ENCODE measurements around the gene DNAH5.

The DNAH5 gene

DNA sequence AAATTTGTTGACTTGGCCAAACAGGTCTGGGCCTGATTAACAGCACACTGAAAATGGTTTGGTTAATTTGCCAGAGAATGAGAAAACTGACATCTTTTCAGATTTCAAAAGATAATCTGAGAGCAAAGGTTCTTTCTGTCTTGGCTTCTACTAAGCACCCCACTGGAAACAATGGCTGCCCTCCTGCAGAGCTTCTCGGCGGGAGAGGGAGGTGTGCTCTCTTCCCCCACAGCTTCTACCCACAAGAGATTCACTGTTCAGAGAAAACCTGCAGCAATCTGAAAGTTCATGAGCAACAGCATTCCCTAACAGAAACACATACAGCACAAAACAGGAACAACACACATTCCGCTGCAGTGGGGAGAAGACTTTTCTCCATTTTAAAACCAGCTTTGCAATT lies 3.0 kb downstream of the DNAH5 start:
- no peak for DNase-seq

DNA sequence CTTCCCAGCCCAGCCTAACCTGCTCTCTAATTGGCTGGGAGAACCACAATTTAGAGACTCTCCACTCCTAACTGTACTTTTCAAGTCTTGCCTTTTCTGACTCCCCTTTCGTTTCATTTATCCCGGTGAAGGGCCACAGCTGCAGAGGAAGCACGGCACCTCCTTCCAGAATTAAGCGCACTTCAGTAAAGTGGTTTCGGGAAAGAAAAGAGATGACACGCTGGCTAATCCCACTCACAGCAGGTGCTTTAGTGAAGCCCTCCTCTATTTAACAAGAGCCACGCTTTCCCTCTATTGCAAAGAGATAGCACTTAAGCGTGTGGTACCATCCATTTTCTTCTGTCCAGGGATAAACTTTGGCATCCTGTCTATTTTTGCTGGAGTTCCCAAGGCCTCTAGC lies 4.8 kb downstream of the DNAH5 start:
- no peak for DNase-seq

DNA sequence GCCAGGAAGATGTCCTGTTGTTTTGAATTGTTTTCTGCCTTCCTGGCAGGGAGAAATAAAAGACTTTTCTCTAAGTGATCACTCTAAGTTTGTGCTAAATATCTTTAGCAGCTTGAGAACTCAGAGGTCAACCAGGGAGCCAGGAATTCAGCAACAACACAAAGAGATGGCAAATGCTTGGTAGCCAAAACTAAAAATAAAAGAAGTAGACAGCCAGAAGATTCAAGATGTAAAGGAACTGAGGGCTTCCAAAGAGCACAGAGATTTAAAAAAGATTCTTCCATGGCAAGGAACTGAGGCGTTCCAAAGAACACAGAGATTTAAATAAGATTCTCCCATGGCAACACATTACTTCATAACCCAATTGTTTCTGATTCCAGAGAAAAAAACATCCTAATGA lies 9.6 kb downstream of the DNAH5 start:
- DNase-seq: no peak

DNA sequence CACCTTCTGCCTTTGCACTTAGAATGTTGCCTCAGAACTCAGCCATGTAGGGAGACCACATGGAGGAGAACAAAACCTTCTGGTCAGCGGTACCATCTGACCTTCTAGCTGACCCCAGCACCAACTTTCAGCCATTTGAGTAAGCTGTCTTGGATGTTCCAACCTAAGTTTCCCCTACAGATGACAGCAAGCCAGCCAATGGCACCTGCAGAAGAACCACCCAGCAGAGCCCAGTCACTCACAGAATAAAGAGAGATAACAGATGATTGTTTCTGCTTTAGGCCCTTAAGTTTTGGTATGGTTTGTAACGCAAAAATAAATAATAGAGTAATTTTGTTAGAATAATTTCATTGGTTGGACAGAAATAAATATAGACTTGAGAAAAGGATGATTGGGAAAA lies 10.4 kb downstream of the DNAH5 start:
- DNase-seq: no peak

DNA sequence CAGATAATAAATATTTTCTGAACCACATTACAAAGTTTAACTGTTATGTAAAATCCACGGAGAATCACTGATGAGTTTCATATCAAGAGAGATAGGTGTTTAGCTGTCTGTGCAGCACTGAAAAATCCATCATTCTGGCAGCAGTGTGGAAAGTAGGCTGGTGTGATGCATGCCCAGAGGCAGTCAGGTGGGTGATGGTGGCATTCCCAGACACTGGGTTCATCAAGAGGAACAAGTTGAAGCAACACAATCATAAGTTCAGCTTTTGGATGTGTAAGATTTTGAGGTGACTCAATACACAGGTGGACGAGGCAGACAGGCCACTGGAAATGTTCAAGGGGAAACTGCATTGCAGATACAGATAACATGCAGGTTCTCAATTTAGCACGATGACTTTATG lies 11.9 kb downstream of the DNAH5 start:
- DNase-seq: no peak

DNA sequence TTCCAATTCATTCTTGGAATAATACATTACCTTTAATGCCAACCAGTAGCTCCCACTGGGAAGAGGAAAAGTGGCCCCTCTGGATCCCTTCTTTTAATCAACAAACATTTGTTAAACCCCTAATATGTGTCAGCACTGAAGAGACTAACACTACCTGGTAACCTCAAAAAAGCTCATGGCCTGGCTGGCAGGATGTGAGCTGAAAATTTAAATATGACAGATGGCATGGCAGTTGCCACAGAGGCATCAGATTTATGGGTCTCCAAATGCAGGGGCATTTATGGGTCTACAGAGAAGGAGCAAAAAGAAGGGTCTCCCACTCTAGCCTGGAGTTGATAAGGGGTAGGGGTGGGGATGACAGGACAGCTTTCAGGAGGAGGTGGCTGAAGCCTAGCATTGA lies 12.5 kb downstream of the DNAH5 start:
- DNase-seq: peak; percentile 34

DNA sequence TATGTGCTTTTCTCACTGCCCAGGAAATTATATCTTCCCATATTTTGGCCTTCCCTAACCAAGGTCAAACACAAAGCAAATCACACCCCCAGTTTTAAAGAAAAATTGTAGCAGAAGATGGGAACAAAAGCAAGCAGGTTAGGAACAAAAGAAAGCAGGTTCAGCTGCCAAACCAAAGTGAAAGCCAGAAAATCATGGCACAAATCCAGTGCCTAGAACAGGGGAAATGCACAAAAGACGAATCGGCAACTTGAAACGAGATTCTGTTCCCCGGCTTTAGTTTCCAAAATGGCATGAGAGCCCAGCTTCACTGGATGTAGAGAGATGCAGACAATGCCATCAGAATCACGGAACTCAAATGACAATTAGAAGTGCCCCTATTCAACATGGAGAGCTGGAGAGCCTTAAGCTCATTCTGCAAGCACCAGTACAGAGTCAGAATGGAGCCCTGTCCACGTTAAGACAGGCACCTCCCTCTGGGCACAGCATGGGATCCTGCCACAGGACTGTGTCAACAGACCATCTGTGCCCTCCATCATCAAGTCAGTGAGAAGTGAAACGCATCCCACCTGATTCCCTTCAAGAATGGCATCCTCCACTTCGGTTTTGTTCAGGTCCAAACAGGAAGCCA lies 13.8 kb downstream of the DNAH5 start:
- peak; percentile 38 for DNase-seq

DNA sequence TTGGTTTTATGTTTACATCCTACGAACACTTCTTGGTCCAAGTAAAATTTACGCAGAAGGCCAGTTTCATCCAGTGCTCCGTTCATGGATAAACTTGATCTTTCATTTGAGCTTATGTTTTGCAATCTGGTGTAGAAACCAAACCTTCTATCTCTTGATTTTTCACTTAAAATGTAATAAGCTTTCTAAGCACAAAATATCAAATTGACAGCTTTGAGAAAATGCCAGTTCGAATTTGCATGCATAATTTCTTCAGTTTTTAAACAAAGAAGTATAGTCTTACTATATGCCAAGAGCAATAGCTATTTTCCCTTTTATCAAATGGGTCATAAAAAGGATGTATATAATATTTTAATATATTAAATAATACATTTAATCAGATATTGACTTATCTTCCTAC lies 17.8 kb downstream of the DNAH5 start:
- no peak for DNase-seq

DNA sequence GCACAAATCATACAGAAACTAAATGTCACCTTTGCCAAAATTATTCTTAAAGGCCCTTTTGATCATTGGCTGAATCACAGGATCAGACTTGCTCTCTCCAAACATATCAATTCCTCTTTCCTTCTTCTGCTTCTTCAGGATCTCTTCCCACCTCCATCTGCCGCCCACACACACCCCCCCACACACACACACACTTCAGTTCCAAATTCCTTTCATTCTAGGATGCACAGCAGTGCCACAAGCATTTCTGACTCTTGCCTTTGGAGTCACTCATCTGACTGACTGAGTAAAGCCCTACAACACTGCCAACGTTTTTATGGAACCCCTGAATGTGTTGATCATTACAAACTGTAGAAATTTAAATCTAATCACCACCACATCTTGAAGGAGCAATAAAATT lies 22.9 kb downstream of the DNAH5 start:
- no peak for DNase-seq

DNA sequence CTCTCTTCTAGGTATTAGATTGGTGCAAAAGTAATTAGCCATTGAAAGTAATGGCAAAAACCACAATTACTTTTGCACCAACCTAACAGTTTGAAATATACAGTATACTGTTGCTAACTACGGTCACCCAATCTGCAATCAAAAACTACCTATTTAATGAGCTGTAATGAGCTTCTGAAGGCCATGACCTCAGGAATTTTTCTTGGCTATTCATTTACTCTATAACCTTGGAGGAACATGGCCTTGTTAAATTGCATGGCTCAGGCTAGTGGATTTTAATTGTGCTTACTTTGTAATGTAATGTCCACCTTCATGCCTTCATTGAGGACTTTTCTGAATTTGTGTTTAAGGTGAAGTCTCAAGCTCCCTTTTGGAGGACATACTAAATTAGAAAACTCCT lies 24.7 kb downstream of the DNAH5 start:
- no peak for DNase-seq

DNA sequence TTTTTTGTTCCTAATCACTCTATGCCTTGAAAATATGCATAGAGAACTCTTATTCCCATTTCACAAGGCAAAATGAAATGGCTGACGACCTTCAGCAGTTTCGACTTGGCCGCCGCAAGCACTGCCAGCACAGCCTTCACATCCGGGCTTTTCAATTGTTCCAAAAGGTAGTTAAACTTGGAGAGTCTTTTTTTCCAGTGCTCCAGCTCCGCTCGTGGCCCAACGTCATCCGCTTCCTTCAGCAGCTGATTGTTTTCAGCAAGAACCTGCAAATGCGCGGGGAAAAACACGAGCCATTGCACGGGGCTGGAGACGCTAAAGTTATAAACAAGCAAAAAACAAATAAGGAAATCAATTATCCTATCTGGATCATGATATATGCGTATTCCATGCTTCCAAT lies 25.4 kb downstream of the DNAH5 start:
- DNase-seq: no peak

DNA sequence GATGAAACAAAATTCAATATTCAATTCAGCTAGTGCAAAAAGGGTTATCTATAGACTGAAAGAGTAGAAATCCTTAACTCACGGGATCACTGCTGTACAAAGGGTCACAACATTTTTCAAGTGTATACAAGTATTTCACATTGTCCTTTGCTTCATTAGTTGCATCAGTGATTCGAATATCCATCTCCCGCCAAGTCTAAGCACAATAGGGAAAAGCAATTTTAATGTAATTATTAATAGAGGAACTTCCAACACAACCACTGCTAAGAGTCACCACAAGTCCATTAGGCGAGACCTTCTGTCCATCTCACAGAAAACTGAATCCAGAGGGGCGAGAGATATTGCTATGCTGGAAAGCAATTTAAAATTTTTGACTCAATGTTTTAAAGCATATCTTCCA lies 27.4 kb downstream of the DNAH5 start:
- no peak for DNase-seq

DNA sequence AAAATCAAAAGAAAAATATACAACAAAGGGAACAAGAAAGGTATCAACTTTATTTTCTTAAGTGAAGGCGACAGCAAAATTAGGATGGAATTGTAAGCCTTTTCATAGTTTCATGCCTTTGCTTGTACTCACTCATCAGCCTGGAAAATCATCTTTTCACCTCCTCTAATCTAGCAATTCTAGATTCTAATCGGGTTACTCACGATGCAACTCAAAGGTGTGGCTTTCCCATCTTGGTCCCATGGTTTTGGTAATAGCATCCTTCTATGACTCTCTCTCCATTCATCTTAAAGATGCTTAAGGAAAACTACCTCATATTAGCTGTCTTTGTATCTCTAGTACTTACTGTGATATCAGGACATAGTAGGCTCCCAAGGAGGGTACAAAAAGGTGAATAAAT lies 30.5 kb downstream of the DNAH5 start:
- no peak for DNase-seq

DNA sequence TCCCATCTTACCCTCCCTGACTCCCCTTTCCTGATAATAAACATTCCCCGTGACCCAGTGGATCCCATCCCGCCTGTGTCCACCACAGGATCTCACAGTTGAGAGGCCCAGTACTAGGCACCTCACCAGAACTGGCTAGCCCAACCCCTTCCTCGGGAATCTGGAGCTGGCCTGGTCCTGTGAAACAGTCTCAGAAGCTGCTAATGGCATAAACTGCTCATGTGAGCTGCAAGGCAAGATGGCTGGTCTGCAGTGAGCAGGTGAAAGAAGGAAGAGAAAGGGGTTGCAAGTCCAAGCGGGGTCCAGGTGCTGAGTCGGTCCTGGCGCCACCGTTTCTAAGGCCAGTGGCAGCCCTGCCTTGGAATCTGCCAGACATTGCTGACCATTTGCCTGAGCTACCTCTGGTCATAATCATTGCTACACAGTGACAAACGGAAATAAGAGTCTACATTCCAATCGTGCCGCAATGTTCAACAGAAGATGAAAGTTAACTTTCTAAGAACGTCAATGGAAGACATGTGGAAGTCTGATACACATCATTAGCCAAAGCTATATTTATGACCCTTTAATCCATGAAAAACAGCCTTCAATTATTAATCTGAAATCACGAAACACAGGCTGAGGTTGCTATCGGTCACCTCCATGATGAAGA lies 33.7 kb downstream of the DNAH5 start:
- DNase-seq: no peak

DNA sequence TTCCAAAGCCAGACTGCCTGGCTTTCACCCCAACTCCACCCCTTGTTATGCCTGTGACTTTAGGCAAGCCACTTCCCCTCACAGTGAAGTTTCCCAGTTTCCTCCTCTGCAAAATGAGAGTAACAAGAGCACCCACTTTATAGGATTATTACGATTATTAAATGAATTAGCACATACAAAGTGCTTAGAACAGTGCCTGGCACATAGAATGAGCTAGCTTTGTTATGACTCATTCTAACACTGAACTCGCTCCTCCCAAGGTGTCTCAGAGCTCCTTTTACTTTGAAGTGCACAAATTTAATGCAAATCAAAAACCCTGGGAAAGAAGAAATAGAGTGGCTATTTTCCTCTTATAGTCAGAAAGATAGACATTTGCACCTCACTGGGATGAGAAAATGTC lies 34.3 kb downstream of the DNAH5 start:
- DNase-seq: no peak

DNA sequence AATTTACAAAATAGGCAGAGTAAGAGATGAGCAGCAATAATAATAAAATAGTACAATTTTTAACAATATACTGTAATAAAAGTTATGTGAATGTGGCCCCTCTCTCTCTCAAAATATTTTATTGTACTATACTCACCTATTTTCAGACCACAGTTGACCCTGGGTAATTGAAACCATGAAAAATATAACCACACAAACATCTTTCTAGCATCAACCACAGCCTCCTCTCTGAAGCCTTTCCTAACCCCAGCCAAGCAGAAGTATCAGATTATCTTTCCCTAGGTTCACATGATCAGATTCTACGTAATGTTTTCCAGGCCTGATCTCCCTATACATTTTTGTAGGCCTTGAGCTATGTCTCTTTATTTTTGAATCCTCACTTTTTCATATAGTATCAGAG lies 35.2 kb downstream of the DNAH5 start:
- no peak for DNase-seq

DNA sequence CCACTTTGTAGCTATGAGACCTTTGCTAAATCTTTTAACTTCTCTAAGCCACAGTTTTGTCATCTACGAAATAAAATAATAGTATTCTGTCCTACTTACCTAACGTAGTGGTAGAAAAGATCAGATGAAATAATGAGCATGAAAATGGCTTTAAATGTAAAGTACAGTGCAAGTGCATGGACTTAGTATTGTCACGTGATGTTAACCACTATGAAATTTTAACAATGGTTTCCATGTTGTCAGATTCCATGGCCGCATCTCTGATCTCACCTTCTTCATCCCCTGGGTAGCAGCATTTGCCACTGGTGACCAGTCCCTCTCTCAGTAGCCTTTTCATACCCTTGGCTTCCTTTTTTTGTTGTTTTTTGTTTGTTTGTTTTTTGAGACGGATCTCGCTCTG lies 45.9 kb downstream of the DNAH5 start:
- DNase-seq: no peak

DNA sequence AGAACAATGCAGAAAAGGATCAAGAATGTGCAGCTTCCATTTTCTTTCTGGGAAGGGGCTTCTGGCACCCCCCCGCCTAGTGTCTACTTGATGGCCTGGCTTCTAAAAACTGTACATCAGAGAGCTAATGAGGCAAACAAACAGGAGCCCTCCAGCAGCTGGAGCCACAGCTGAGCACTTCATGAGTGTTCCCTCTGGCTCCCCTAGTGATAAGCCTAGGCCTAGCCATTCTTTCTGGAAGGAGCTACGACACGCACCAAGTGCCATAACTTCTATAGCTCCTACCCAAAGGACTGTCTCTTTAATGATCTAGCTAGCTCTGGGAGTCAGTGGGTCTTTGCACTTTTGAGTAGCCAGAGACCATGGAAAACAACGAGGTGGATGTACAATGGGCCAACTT lies 66.1 kb downstream of the DNAH5 start:
- DNase-seq: no peak

DNA sequence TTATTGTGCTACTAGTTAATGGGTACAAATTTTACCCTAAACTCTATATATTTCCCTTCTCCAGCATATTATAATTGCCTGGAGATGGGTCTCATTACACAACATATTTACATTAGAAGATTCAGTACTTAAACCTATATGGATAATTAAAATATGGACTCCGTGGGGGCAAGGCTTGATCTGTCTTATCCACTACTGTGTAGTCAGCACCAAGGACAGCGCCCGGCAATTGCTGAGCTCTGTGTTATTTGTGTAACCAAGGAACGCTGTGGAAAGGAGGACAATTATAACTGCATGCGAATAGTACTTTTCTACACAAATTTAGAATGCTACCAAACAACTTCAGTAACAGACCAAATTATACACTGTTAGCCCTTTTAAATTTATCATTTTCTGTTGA lies 77.7 kb downstream of the DNAH5 start:
- DNase-seq: no peak

DNA sequence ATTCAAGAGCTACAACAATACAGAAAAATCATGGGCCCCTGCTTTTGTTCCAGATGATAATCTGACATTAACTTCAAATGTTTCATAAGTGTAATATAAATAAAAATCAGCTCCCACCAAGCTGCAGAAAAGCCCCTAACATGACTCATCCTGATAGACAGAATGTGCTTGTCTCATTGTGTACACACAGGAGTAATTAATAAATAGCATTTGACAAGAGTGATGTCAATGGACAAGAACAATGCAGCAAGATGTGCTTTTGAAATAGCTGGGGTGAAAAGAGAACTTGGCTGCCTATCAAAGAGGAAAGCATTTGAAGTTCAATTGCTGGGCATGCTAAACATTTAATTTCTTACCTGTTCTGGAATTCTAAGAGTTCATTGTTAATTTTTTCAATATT lies 79.2 kb downstream of the DNAH5 start:
- peak; percentile 40 for DNase-seq

DNA sequence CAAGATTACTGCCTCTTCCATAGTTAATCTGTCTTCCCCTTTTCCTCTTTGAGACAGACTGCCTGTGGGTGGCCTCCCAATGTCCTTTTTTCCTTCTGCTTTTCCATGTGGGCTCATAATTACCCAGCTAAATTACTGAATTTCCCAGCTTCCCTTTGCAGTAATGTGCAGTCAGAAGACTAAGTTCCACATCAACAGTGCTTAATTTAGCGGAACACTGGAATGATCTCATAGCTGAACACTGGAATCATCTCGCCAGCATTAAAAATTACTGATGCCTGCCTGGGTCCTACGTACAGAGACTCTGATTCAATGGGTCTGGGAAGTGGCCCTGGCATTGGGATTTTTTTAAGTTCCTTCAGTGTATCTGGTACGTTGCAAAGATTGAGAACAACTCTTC lies 84.3 kb downstream of the DNAH5 start:
- DNase-seq: peak; percentile 78

DNA sequence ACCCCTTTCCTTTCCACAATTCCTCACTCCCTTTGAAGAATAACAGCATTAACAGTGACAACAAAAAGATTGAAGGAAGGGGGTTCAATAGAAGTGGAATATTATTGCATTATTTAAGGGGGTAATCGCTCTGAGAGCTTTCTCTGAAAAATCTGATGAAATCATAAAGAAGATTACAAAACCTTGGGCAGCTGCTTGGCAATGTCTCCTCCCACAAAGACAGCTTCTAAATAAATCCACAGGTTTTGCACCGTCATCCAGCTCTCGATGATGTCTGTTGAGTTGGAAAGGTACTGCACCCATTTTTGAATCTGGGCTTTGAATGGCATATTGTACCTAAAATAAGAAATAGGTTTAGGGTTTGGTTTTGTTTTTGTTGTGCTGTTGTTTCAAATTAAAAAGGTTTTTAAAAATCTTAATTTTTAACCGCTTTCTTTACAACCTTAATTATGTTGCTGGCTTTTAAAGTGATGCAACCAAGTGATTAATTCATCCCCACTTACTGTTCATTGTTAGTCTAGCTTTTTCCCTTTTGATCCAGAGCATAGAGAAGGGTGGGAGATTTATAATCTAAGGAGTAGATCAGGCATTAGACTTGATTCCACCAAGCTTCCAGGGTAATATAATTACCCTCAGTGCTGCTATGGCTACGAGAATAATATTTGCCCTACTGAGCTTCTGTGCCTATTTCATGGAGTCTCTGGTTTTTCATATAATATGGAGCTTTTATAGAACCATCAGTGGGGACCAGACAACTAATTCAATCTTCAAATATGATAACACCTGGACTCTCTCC lies 85.0 kb downstream of the DNAH5 start:
- no peak for DNase-seq

DNA sequence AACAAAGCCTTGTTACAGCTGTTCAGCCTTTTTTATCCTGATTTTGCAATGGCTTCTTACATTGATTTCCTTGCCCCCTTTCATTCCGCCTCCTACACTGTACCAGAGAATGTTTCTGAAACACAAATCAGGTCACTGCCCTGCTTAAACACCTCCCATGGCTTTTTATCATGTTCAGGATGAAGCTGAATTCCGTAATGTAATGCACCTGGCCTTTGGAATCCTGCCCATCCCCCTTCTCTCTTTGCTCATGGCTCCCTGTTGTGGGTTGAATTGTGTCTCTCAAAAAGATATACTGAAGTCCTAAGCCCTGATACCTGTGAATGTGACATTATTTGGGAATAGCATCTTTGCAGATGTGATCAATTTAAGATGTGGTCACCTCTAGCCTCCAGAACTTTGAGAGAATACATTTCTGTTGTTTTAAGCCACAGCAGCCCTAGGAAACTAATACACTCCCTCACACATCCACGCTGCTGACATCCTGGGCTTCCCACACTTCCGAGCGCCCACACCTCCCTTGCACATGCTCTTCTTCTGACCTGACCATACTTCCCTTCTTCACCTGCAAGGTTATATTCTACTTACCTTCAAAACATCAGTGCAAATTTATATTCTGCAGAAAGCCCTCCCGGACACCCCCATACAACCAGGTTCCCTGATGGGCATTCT lies 101.2 kb downstream of the DNAH5 start:
- DNase-seq: no peak

DNA sequence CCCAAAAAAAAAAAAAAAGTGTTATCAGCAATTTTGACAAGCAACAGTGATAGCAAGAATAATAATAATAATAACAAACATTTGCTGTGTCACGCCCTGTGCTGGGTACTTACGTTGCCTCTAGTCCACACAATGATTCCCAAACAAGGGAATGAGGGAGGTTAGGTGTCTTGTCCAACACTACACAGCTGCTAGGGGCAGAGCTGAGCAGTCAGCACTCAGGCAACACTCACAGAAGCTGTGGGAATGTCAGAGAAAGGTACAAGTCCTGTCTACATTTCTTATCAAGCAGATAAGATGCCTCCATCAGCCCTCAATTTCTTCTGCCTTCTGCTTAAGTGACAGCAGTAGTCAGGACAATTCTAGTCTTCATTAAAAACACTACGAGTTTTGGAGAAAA lies 111.0 kb downstream of the DNAH5 start:
- DNase-seq: no peak

Measured in NCI-H1694 (cell line).